ENCODE results near the gene CPEB4. TPM values are rescaled to one million over a fixed set of nuclear protein-coding genes. Genes with fewer than 3 reads are reported as not detected.

CPEB4 gene
- total and polyA plus RNA-seq, 9 of the 15 experiments (the other 6 are each of a cell fraction or from before 2014, with no cell fraction given), result 7.4 to 21.3 (median 12.4) TPM

DNA sequence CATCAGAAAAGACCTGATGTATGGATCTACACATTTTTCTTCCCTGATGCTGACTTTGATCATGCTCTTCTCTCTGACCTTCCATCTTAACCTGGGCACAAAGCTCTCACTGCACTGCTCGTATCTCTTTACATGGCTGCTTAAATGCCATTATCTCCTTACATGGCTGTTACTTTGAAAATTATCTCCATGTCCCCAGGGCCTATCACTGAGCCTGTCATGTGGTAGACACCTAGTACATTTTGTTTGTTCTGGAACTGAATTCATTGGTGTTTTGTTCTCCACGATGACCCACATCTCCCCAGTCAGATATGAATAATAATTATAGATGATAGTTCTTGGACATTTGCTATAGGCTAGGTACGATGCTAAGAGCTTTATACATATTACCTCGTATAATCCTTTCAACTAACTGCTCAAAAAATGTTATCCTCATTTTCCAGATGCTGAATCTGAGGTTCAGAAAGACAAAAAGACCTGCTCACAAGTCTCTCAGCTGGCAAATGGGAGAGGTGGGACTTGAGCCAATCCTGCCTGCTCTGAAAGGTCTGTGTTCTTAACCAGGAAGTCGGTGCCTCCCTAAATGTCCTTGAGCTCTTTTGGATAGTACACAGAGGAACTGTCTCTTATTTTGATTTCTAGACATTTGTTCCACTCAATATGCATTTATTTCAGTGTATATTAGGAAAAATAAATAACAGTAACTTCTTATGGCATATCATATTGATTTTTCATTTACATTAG is 9.8 kb upstream of the CPEB4 start (continued):
- TF ChIP-seq, protein P1, sequence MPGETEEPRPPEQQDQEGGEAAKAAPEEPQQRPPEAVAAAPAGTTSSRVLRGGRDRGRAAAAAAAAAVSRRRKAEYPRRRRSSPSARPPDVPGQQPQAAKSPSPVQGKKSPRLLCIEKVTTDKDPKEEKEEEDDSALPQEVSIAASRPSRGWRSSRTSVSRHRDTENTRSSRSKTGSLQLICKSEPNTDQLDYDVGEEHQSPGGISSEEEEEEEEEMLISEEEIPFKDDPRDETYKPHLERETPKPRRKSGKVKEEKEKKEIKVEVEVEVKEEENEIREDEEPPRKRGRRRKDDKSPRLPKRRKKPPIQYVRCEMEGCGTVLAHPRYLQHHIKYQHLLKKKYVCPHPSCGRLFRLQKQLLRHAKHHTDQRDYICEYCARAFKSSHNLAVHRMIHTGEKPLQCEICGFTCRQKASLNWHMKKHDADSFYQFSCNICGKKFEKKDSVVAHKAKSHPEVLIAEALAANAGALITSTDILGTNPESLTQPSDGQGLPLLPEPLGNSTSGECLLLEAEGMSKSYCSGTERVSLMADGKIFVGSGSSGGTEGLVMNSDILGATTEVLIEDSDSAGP (CRISPR knock-in tag; IDR thresholded peaks at IDR 0.05), result no peak
- TF ChIP-seq POLR2G (IDR thresholded peaks at IDR 0.05; ENCODE audit: low read depth, low read length) (no peak), SPI1 (IDR thresholded peaks at IDR 0.05; ENCODE audit: borderline replicate concordance, low read depth, low read length) (no peak), RCOR1 (IDR thresholded peaks at IDR 0.05; ENCODE audit: borderline replicate concordance in 1 of 2, low read depth in 2 of 2, low read length in 2 of 2) (0 out of 4 replicates have a peak, but pooled peaks of 1 of the 2 experiments have one; percentile 10), ZNF583 (CRISPR knock-in tag; IDR thresholded peaks at IDR 0.05) (no peak), ZNF79 (CRISPR knock-in tag; IDR thresholded peaks at IDR 0.05; ENCODE audit: low read depth) (no peak), KLF16 (IDR thresholded peaks at IDR 0.05) (0 out of 2 replicates have a peak, but pooled peaks have one; percentile 3), FOSL1 (tag; conservative IDR thresholded peaks at IDR 0.05) (no peak), CBX1 (IDR thresholded peaks at IDR 0.05; ENCODE audit: low read depth) (no peak), MTA3 (IDR thresholded peaks at IDR 0.05; ENCODE audit: borderline replicate concordance) (no peak), SMARCB1 (IDR thresholded peaks at IDR 0.05; ENCODE audit: insufficient read length, low read depth) (no peak), TCF7L2 (IDR thresholded peaks at IDR 0.05; ENCODE audit: low read depth, low read length) (no peak), ZBTB8A (IDR thresholded peaks at IDR 0.05; ENCODE audit: partially characterized antibody) (no peak), FIP1L1 (IDR thresholded peaks at IDR 0.05; ENCODE audit: low read depth, low read length, poor library complexity, severe bottlenecking) (no peak), ZNF184 (CRISPR knock-in tag; IDR thresholded peaks at IDR 0.05) (no peak)
- TF ChIP-seq, protein P2, sequence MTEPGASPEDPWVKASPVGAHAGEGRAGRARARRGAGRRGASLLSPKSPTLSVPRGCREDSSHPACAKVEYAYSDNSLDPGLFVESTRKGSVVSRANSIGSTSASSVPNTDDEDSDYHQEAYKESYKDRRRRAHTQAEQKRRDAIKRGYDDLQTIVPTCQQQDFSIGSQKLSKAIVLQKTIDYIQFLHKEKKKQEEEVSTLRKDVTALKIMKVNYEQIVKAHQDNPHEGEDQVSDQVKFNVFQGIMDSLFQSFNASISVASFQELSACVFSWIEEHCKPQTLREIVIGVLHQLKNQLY (CRISPR knock-in tag; conservative IDR thresholded peaks at IDR 0.05), result no peak
- TF ChIP-seq, protein P3, sequence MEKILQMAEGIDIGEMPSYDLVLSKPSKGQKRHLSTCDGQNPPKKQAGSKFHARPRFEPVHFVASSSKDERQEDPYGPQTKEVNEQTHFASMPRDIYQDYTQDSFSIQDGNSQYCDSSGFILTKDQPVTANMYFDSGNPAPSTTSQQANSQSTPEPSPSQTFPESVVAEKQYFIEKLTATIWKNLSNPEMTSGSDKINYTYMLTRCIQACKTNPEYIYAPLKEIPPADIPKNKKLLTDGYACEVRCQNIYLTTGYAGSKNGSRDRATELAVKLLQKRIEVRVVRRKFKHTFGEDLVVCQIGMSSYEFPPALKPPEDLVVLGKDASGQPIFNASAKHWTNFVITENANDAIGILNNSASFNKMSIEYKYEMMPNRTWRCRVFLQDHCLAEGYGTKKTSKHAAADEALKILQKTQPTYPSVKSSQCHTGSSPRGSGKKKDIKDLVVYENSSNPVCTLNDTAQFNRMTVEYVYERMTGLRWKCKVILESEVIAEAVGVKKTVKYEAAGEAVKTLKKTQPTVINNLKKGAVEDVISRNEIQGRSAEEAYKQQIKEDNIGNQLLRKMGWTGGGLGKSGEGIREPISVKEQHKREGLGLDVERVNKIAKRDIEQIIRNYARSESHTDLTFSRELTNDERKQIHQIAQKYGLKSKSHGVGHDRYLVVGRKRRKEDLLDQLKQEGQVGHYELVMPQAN (IDR thresholded peaks at IDR 0.05; ENCODE audit: borderline replicate concordance), result no peak
